ENCODE measurements around the gene RAD51B.

GRCh38 chr14:68637106-68638021, 817.8 kb downstream of the RAD51B start:
- TF ChIP-seq, protein P1, sequence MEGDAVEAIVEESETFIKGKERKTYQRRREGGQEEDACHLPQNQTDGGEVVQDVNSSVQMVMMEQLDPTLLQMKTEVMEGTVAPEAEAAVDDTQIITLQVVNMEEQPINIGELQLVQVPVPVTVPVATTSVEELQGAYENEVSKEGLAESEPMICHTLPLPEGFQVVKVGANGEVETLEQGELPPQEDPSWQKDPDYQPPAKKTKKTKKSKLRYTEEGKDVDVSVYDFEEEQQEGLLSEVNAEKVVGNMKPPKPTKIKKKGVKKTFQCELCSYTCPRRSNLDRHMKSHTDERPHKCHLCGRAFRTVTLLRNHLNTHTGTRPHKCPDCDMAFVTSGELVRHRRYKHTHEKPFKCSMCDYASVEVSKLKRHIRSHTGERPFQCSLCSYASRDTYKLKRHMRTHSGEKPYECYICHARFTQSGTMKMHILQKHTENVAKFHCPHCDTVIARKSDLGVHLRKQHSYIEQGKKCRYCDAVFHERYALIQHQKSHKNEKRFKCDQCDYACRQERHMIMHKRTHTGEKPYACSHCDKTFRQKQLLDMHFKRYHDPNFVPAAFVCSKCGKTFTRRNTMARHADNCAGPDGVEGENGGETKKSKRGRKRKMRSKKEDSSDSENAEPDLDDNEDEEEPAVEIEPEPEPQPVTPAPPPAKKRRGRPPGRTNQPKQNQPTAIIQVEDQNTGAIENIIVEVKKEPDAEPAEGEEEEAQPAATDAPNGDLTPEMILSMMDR (IDR thresholded peaks at IDR 0.05) = no peak
- peak in 1 of 2 donors; percentile 61 for TF ChIP-seq POLR2A (IDR thresholded peaks at IDR 0.05)

Data from thyroid gland (tissue), 4 donors.